GM18909 (cell line): ENCODE measurements around the gene ST8SIA2.

Experiments used
- ATAC-seq: cut with Tn5 transposase; IDR thresholded peaks from one replicate; pipeline ENCODE4 v1.9.1; 2021; ENCODE audit warnings: mild to moderate bottlenecking; ENCODE audit not compliant: unreplicated experiment, poor library complexity

The ST8SIA2 gene, protein sequence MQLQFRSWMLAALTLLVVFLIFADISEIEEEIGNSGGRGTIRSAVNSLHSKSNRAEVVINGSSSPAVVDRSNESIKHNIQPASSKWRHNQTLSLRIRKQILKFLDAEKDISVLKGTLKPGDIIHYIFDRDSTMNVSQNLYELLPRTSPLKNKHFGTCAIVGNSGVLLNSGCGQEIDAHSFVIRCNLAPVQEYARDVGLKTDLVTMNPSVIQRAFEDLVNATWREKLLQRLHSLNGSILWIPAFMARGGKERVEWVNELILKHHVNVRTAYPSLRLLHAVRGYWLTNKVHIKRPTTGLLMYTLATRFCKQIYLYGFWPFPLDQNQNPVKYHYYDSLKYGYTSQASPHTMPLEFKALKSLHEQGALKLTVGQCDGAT

DNA sequence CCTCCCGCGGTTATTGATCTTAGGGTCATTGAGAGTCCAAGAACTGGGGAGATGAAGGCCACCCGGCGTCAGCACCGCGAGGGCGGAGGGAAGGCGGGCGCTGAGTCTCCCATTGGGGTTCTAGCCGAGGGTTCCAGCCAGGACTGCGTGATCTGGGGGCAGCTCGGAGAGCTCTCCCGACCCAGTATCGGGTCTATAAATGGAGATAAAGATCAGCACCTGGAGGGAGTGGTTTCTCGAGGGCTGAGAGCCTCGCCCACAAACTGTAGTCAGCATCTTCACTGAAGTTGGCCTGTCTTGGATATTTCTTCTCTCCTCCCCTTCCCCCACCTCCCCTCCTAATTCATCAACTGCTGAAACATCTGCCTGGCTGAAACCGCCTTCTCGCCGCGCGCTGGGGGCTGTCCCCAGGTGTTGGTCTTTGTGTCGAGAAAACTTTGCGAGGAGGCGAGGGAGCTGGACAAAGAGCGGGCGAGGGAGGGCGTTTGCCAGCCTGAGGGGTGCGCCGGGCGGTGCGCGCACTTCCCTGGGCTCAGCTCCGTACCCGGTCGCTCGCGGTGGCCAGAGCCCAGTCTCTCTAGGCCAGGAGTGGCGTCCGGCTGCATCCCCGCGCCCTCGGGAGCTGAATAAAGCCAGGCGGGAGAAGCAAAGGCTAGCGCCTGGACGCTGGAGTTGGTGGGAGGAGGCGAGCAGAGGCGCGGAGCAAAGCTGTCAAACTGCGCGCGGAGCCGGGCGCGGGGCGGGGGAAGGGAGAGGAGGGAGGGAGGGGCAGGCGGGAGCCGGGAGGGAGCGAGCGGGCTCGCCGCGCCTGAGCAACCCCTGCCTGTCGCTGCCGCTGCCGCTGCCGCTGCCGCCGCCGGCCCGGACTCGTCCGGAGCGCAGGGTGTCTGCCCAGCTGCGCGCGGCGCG is at the start of gene ST8SIA2:
ST8SIA2 (plus strand) TSS at position 811 of the 909 bp plus-strand sequence. CDS start 184 bp downstream, outside the sequence.
- ATAC-seq, result peak; percentile 39

DNA sequence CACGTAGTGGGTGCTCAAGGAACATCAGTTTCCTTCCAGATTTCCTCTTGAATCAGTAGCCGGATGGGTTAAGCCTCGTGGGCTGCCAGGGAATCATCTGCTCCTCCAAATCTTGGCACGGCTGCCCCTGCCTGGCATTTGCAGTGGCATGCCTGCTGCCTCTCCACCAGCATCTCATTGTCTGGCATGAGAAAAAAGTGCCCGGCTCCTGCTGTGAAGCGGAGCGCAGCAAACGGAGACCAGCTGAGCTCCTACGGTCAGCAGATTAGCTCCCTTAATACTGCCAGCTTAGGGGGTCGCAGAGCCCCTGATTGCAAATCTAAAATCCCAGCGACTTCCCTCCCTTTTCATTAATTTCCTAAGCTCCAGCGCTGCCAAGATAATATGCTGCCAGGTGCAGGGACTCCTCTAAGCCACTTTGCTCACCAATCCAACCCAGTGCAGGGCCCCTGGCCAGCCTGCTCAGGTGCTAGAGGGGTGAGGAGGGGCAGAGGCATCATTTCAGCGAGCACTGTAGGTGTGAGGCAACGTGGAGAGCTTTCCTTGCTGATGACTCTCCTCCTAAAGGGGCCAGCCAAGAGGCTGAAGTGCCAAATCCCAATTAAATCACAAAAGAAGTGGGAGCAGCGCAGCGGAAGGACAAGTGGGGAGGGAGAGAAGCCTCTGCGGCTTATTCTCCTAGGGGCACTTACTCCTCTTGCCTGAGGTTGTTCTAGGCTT is 49.6 kb upstream of the ST8SIA2 start:
- no peak for ATAC-seq

DNA sequence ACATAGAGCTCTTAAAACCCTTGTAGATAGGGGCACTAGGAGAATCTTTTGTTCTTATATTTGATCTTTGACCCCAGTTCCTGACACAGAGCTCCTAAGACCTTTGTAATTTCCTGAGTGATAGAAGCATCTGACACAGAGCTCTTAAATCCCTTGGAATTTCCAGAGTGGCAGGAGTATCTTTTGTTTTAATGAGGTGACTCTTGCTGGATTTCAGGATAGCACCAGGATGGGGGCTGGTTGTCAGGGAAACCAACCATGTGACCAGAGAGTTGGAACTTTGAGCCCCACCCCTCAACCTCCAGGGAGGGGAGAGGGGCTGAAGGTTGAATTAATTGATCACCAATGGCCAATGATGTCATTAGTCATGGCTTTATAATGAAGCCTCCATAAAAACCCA is 47.6 kb upstream of the ST8SIA2 start:
- ATAC-seq, result no peak

DNA sequence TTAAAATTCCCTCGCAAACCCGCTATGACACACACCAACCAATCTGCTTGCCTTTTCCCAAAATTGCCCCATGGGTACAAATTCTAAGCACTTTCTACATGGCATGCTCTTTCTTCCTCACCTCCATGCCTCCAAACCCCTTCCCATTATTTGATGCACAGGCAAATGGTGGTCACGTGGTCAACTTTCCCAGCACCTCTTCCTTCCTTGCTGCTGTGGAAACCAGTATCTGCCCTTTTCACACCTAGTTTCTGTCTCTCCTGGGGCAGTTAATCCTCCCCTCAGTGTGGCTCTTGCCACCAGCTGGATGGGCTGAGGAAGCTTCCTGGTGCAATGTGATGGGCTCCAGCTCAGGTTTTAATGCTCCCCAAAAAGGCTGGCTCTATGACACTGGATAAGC is 38.4 kb upstream of the ST8SIA2 start:
- ATAC-seq, result no peak

DNA sequence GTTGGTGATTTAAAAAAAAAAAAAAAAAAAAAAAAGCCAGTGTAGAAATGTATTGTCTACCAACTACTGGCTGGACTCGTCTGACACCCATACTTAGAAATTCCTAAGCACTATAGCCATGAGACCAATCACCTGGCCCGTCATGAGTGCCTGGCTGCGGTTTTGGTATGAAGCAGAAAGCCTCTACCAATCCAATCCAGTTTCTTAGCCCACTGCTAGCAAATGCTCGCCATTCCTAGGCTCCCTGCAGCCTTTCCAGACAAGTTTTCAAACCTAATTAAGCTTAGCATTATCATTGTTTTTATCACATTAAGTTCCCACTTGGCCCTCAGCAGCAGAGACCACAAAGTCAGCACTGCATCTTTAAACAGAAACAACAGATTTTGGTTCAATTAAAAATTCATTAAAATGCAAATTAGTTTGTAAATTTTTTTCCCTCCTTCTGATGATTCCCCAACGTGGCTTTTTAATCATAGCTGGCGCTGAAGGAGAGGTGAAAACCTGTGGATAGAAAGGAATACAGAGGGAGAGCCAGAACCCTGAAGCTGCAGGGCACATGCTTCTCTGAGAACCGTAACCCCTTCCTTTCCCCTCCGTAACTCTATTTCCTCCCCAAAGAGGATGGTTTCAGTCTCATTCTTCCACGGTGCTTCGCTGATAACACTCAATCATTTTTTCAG is 32.2 kb upstream of the ST8SIA2 start:
- no peak for ATAC-seq

DNA sequence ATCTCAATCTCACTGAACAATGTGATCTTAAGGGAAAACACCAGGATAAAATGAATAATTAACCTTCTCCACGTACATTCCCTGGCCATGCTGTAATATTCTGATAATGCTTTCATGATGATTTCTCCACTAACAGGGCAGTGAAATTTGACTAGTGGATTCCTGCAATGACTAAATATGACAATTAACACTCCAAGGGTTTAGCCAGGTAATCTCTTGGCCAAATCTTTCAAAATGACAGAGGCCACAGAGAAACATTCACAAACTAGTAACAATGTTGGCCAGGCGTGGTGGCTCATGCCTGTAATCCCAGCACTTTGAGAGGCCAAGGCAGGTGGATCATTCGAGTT is 31.7 kb upstream of the ST8SIA2 start:
- ATAC-seq, result no peak

DNA sequence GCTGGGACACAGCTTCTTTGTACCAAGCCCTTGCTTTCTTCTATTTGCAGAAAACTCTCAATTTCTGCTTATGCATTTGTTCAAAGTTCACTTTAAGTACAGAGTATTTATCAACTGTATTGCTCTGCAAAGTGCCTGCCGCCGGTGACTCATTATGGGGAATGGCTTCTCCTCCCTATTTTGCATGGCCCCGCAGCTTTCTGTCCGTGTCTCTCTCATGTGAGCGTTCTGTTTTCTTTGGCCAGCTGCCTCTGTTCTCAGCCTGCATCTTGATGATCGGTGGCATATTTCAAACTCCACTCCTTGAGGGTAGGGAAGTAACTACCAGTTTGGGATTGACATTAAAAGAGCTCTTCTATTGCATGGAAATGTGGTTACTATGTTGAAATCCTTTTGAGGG is 28.6 kb upstream of the ST8SIA2 start:
- ATAC-seq, result no peak

DNA sequence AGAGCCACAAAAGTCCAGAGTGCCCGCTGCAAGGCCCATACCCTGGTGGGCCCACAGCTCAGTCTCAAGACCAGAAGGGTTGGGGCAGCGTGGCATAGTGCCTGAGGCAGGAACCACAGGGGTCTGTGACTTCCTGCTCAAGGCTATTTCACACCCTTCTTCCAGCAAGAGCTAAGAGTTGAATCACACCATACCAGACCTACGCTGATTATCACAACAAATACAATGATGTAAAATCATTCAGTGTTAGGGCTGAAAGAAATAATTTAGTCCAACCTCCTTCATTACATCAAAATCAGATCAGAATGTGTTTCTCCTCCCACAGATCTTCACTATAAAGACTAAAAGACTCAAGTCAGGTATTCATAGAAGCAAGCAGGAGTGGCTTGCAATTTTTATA is 27.8 kb upstream of the ST8SIA2 start:
- ATAC-seq, result no peak

DNA sequence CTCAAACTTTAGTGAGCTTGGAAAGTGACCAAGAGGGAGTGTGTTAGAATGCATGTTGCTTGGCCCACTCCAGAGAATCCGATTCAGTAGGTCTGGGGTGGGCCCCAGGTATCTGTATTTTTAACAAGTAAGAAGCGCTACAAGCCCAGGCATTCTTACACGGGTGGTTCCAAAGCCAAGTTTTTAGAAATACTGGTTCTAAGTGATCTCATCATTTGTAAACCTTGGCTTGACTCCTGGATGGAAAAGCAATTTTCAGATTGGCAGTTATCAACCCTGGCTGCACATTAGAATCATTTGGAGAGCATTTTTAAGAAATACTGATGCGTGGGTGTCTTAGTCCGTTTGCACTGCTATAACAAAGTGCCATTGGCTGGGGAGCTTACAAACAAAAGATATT is 27.3 kb upstream of the ST8SIA2 start:
- no peak for ATAC-seq

DNA sequence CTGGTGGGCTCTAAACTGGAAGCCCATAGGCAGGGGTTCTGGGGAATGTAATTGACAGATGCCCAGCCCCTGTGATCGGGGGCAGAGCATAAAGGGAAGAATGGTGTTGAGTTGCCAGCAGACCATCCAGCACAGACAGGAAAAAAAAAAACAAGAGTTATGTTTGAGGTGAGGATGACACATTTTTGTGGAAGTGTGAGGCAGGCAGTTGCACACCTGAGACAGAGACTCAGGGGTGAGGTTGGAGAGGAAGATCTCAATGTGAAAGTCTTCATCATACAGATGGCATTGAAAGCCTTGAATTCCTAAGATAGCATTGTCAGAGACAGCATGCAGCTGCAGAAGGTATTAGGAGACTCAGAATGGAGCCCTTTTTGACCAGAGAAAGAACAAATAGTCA is 18.6 kb upstream of the ST8SIA2 start:
- ATAC-seq, result no peak

DNA sequence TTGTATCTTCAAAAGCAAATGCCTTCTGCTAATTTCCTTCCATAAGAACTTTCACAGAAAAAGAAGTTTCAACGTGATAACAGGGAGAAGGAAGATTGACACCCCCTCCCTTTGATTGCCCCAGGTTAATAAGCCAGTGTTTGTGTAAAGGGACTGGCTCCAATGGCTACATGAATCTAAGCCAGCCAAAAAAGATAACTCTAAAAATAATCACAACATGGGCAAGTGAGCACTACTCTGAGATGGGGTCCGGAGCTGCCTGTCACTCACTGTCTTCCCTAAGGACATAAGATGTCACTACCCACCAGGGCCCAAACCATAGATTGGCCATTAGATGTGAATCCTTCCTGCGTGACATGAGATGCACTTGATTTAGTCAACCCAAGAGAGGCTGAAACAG is 17.6 kb upstream of the ST8SIA2 start:
- ATAC-seq, result no peak

DNA sequence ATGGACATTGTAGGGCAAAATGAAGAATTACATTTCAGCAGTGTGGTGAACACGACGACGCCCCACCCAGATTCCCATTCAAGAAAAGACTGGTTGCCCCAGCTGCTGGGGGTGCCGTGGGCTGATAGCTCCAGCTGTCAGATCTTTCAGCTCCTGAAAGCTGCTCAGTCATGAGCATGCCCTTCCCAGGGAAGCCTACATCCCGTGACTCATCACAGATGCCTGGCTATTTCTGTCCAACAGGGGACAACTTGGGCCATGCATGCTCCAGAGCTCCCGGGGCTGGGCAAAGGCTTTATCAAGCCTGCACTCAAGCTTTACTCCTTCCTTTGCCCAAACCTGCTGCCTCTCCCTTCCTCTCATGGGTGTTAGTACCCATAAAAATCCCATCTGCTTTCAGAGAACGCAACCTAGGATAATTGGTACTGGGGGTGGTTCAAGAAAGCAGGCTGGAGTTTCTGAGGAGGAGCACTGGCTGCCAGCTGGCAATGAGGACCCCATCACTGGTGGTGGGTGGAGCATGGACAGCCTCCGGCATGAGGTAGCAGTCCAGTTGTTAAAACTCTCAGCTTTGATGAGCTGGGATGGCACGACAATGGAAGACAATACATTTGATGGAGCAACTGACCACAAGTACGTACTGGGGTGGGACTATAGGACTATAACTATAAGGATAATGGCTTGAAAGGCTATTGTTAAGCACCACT is 16.4 kb upstream of the ST8SIA2 start:
- ATAC-seq, result no peak

DNA sequence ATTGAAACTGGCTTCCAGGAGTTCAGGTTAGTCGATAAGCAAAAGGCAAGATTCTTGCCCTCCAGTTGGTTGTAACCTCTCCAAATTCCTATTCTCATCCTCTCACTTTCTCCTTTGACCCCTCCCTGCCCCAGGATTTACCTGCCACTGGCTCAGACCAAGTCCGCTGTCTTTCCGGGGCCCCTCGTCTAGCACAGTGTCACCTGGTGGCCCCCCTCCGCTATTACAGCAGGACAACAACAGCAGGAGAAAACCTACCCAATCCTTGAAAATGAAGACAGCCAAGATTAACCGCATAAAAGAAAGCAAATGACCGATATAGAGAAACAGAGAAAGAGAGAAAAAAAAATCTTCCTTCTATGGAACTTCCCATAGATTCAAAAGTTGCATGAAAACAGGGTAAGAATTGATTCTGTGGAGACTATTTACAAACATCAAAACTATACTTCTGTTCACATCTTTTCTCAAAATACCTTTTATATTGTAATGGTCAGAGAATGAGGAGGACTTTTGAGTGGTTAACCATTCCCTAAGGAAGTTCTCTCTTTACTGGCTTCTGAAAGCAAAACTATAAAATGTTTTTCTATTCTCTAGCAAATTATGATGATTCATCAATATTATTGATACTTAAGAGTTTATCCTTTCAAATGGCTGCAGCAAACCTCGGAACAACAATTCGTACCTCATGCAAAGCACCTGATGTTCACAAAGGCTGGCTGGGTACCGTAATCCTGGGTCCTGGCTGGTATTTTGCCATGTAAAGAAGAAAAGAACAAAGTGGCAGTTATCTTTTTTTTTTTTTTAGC is 10.0 kb upstream of the ST8SIA2 start:
- no peak for ATAC-seq

DNA sequence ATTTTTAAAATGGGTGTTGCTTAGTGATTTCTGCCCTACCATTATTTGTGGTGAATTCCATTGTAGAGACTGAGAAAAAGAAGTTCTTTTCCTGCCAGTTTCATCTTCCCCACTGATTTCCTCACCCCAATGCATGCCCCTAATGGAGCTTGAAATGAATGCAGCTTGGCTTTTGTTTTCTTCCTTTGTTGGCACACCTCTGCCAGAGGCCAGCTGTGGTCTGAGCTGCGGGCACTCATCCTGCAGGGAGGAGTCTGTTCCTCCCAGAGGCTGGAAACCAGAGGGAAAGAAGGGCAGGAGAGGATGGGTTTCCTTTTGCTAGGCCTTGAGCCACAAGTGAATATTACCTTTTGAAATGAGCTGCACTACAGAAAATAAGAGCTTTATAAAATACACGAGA is 9.3 kb upstream of the ST8SIA2 start:
- no peak for ATAC-seq

DNA sequence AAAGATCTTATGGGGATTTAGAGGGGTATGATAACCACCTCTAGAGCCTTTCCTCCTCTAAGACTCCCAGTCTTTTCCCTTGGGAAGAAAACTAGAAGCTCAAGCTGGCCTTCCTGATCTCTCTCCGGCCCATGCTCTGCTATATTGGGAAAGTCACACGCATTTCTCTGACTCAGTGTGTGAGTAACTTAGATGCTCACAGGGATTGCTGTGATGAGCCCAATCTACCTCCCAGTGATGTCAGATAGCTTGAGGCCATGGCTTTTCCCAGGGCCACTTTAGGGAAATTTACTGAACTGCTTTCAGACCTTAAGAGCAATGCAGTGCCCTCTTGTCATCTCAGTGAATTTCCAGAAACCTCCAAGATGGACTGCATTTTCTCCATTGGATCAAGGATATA is 8.6 kb upstream of the ST8SIA2 start:
- ATAC-seq, result no peak

DNA sequence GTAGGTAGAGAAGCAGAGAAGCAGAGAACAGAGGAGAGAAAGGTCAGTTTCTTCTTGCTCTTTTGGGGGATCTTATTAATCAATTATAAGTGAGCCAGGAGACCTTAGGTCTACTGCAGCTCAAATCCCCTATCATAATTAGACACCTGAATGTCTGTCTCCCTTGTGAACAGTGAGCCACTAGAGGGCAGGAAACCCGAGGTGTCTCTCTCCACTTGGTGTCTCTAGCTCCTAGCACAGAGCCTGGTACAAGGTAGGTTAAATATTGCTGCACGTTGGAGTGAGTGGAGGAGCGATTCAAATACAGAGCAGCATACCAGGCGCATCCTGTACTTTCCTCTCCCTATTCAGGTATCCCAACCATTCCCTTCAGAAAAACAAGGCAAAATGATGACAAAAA is 2.0 kb upstream of the ST8SIA2 start:
- peak; percentile 55 for ATAC-seq

DNA sequence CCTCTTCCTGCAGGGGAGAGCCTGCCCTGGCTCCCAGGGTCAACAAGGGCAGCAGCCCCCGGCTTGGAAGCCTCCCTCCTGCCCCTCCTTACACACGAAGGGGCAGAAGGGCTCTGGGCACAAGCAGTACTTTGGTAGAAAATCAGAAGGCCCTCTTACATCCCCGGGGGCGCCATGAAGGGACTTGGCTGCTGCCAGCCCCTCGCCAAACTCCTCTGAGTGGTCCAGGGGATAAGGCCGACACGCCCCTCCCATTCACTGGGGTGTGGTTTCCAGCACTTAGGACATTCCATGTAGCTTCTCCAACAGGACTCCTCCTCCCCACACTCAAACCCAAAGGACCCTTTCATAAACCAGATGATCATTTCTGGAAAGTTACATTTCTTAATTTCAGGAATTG is 1.2 kb upstream of the ST8SIA2 start:
- no peak for ATAC-seq

DNA sequence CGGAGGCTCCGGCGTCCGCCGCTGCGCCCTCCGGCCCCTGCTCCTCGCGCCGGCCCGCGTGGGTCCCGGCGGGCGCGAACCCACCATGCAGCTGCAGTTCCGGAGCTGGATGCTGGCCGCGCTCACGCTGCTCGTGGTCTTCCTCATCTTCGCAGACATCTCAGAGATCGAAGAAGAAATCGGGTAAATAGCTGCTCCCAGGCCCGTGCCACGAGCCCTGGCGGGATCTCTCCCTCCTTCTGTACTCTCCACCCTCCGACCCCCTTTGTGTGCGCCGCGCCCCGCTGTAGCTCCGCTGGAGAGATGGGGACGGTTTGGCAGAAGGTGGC is 263 bp downstream of the ST8SIA2 start:
- ATAC-seq, result no peak
